MG63 (cell line): ENCODE data around the gene COLEC12. TPM values are rescaled to one million over a fixed set of nuclear protein-coding genes. Genes with fewer than 3 reads are reported as not detected.

ENCODE experiments used
- DNase-seq: peaks from one replicate; pipeline ENCODE4 v3.0.0-alpha.2; 2020
- H3K27me3 ChIP-seq: fragments of 250-450 bp; sonication (Bioruptor Pico); 2 replicates; pipeline ENCODE4 v1.5.1; 2020; ENCODE audit warnings: mild to moderate bottlenecking, moderate library complexity
- H3K36me3 ChIP-seq: fragments of 250-450 bp; sonication (Bioruptor Pico); 2 replicates; pipeline ENCODE4 v1.5.1; 2020; ENCODE audit warnings: mild to moderate bottlenecking, moderate library complexity
- H3K4me3 ChIP-seq: fragments of 250-450 bp; sonication (Bioruptor Pico); 2 replicates; pipeline ENCODE4 v1.5.1; 2020; ENCODE audit warnings: mild to moderate bottlenecking, moderate library complexity
- H3K9me3 ChIP-seq: fragments of 250-450 bp; sonication (Bioruptor Pico); 2 replicates; pipeline ENCODE4 v1.5.1; 2020; ENCODE audit warnings: mild to moderate bottlenecking, moderate library complexity
- total RNA-seq: library from RNA; depleted of rRNA; stranded (reverse); fragments of >200 nt; shearing (Covaris generic); gene quantifications from 2 replicates; pipeline ENCODE4 v1.2.3, GENCODE V29; 2014; ENCODE audit warnings: low replicate concordance

COLEC12 gene
- total RNA-seq, 1 experiment from 2014 or later = 27.4 TPM

- Histone ChIP-seq H3K36me3 (no peaks in the 10 kb centered on the region), H3K9me3 (no peaks in the 10 kb centered on the region)
- peak; percentile 76 for DNase-seq
Measured at GRCh38 chr18:513826-514530, 13.5 kb upstream of the COLEC12 start.

GRCh38 chr18:512957-513356, 12.5 kb upstream of the COLEC12 start:
- DNase-seq = no peak
- no peaks in the 10 kb centered on the region for H3K36me3 ChIP-seq

More at GRCh38 chr18:513826-514530, 13.5 kb upstream of the COLEC12 start:
- Histone ChIP-seq H3K4me3 (peak overlapping the region; percentile 31), H3K27me3 (no peaks in the 10 kb centered on the region)

GRCh38 chr18:508835-509234, 8.3 kb upstream of the COLEC12 start:
- no peak for DNase-seq

More at GRCh38 chr18:512957-513356, 12.5 kb upstream of the COLEC12 start:
- H3K4me3 ChIP-seq = no peak overlapping the region
- H3K9me3 ChIP-seq = no peaks in the 10 kb centered on the region
- H3K27me3 ChIP-seq = no peaks in the 10 kb centered on the region

GRCh38 chr18:507636-508035, 7.1 kb upstream of the COLEC12 start:
- H3K9me3 ChIP-seq = no peaks in the 10 kb centered on the region
- no peaks in the 10 kb centered on the region for H3K36me3 ChIP-seq

More at GRCh38 chr18:508835-509234, 8.3 kb upstream of the COLEC12 start:
- H3K27me3 ChIP-seq = no peaks in the 10 kb centered on the region
- no peaks in the 10 kb centered on the region for H3K36me3 ChIP-seq
- H3K9me3 ChIP-seq = no peaks in the 10 kb centered on the region
- no peak overlapping the region for H3K4me3 ChIP-seq

GRCh38 chr18:506801-507200, 6.3 kb upstream of the COLEC12 start:
- Histone ChIP-seq H3K36me3 (no peaks in the 10 kb centered on the region), H3K27me3 (no peaks in the 10 kb centered on the region), H3K4me3 (no peak overlapping the region), H3K9me3 (no peaks in the 10 kb centered on the region)
- DNase-seq = no peak

More at GRCh38 chr18:507636-508035, 7.1 kb upstream of the COLEC12 start:
- H3K4me3 ChIP-seq = no peak overlapping the region
- DNase-seq = no peak
- H3K27me3 ChIP-seq = no peaks in the 10 kb centered on the region

- no peak overlapping the region for H3K4me3 ChIP-seq
- H3K36me3 ChIP-seq = no peaks in the 10 kb centered on the region
- no peaks in the 10 kb centered on the region for H3K9me3 ChIP-seq
- no peaks in the 10 kb centered on the region for H3K27me3 ChIP-seq
- no peak for DNase-seq
Measured at GRCh38 chr18:506264-506663, 5.8 kb upstream of the COLEC12 start.

- Histone ChIP-seq H3K27me3 (no peaks in the 10 kb centered on the region), H3K9me3 (no peaks in the 10 kb centered on the region), H3K36me3 (no peaks in the 10 kb centered on the region), H3K4me3 (no peak overlapping the region)
- DNase-seq = no peak
Measured at GRCh38 chr18:505483-506122, 5.1 kb upstream of the COLEC12 start.

- no peak overlapping the region for H3K4me3 ChIP-seq
Measured at GRCh38 chr18:501406-501714, 859 bp upstream of the COLEC12 start.

GRCh38 chr18:499776-500631, 497 bp downstream of the COLEC12 start:
- Histone ChIP-seq H3K36me3 (no peaks in the 10 kb centered on the region), H3K4me3 (peak overlapping the region; percentile 70), H3K27me3 (no peaks in the 10 kb centered on the region), H3K9me3 (no peaks in the 10 kb centered on the region)
- peak; percentile 49 for DNase-seq

More at GRCh38 chr18:501406-501714, 859 bp upstream of the COLEC12 start:
- DNase-seq = no peak
- no peaks in the 10 kb centered on the region for H3K9me3 ChIP-seq
- H3K27me3 ChIP-seq = no peaks in the 10 kb centered on the region
- H3K36me3 ChIP-seq = no peaks in the 10 kb centered on the region

GRCh38 chr18:498931-499775, 1.3 kb downstream of the COLEC12 start:
- H3K4me3 ChIP-seq = peak overlapping the region; percentile 70
- H3K9me3 ChIP-seq = no peaks in the 10 kb centered on the region
- peak; percentile 66 for DNase-seq
- H3K27me3 ChIP-seq = no peaks in the 10 kb centered on the region
- no peaks in the 10 kb centered on the region for H3K36me3 ChIP-seq

GRCh38 chr18:497688-498087, 2.8 kb downstream of the COLEC12 start:
- Histone ChIP-seq H3K4me3 (no peak overlapping the region), H3K9me3 (no peaks in the 10 kb centered on the region), H3K27me3 (no peaks in the 10 kb centered on the region), H3K36me3 (no peaks in the 10 kb centered on the region)
- peak; percentile 44 for DNase-seq

- no peak for DNase-seq
- no peak overlapping the region for H3K4me3 ChIP-seq
- no peaks in the 10 kb centered on the region for H3K9me3 ChIP-seq
- H3K27me3 ChIP-seq = no peaks in the 10 kb centered on the region
- H3K36me3 ChIP-seq = no peaks in the 10 kb centered on the region
Measured at GRCh38 chr18:495452-495851, 5.0 kb downstream of the COLEC12 start.

GRCh38 chr18:495017-495416, 5.5 kb downstream of the COLEC12 start:
- H3K4me3 ChIP-seq = no peak overlapping the region
- H3K27me3 ChIP-seq = no peaks in the 10 kb centered on the region
- no peaks in the 10 kb centered on the region for H3K36me3 ChIP-seq
- no peak for DNase-seq
- H3K9me3 ChIP-seq = no peaks in the 10 kb centered on the region

GRCh38 chr18:493986-494983, 6.2 kb downstream of the COLEC12 start:
- Histone ChIP-seq H3K27me3 (no peaks in the 10 kb centered on the region), H3K4me3 (no peak overlapping the region), H3K36me3 (no peaks in the 10 kb centered on the region), H3K9me3 (no peaks in the 10 kb centered on the region)
- DNase-seq = no peak

GRCh38 chr18:492451-492850, 8.1 kb downstream of the COLEC12 start:
- H3K36me3 ChIP-seq = no peaks in the 10 kb centered on the region; the same call in 1 of the 2 replicates
- peak; percentile 36 for DNase-seq

More at GRCh38 chr18:492451-492850, 8.1 kb downstream of the COLEC12 start:
- Histone ChIP-seq H3K9me3 (no peaks in the 10 kb centered on the region), H3K4me3 (no peak overlapping the region), H3K27me3 (no peaks in the 10 kb centered on the region)
